Activated T-cell treated with anti-CD3 and anti-CD28 coated beads for 1 hour (primary cell): Measurements from ENCODE around the gene PHOX2B.
"Not testable (repeated sequence)": the region's sequence is repeated elsewhere in the genome, so short reads cannot be mapped to it uniquely, and the experiment has no call there.

ENCODE experiments used
- DNase-seq: peaks from one replicate; pipeline ENCODE4 v3.0.0-alpha.2; 2020; ENCODE audit warnings: low read depth

Gene PHOX2B

GRCh38 chr4:41712425-41712824 is 36.1 kb downstream of the PHOX2B start:
- no peak for DNase-seq

GRCh38 chr4:41711654-41712053 is 36.9 kb downstream of the PHOX2B start:
- DNase-seq: not testable (repeated sequence)

GRCh38 chr4:41709844-41710481 is 38.6 kb downstream of the PHOX2B start:
- no peak for DNase-seq

GRCh38 chr4:41703785-41704184 is 44.7 kb downstream of the PHOX2B start:
- no peak for DNase-seq

GRCh38 chr4:41702770-41703169 is 45.8 kb downstream of the PHOX2B start:
- DNase-seq: no peak

- DNase-seq: no peak
These were observed 46.5 kb downstream of the PHOX2B start for GRCh38 chr4:41701983-41702382.

GRCh38 chr4:41696763-41697162 is 51.8 kb downstream of the PHOX2B start:
- DNase-seq: no peak

- DNase-seq: no peak
These were observed 52.4 kb downstream of the PHOX2B start for GRCh38 chr4:41696131-41696530.
